ENCODE measurements around the gene OR8I2. TPM values are rescaled to one million over a fixed set of nuclear protein-coding genes. Genes with fewer than 3 reads are reported as not detected.
"Not testable (repeated sequence)": the region's sequence is repeated elsewhere in the genome, so short reads cannot be mapped to it uniquely, and the experiment has no call there.

OR8I2 gene
- not detected for total RNA-seq

DNA sequence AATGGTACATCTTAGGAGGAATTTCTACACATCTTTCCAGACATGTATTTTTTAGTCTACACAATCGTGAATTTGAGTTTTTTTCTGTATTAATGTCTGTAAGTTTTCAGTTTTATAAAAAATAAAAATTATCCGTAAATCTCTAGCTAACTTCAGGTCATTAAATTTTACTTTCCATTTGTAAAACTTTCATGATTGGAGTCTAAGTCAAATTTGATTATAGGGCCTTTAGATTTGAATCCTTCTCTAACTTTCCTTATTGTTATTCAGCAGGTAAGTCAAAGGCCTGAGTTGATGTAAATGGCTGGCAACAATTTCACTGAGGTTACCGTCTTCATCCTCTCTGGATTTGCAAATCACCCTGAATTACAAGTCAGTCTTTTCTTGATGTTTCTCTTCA is at the start of gene OR8I2:
OR8I2 (plus strand) TSS at position 301 of the 400 bp plus-strand sequence; CDS start at position 301, 0 bp downstream.
- DNase-seq (ENCODE audit: low spot score) (no peak), ATAC-seq (no peak)
- no peaks in the 10 kb centered on the region for H3K27me3 Mint-ChIP-seq

DNA sequence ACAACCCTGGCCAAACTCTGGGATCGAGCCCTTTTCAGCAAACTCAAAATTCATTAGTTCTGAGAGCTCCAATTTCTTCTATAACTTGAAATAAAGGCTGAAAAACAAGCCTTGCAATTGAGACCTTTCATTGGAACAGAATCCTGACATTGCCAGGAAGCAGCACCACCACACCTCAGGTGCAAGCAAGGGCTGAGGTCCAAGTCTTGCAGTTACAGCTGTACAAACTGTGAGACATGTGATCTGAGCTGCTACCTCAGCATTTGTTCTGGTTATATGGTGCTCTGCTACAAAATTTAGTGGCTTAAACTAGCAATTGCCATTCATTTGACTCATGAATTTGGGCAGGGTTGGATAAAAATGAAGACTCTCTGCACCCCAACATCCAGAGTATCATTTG is 47.6 kb upstream of the OR8I2 start:
- H3K4me1 Mint-ChIP-seq (ENCODE audit: low read depth in 2 of 2): no peaks in the 10 kb centered on the region
- no peak for ATAC-seq
- no peaks in the 10 kb centered on the region for H3K27me3 Mint-ChIP-seq
- H3K9me3 Mint-ChIP-seq: peaks cover 10% of the 10 kb centered on the region
- H3K36me3 Mint-ChIP-seq: no peaks in the 10 kb centered on the region
- no peak overlapping the region for H3K27ac Mint-ChIP-seq
- no peak for DNase-seq (ENCODE audit: low spot score)
- H3K4me3 Mint-ChIP-seq: no peak overlapping the region

More for the DNA sequence above, at the start of gene OR8I2:
- Mint-ChIP-seq H3K36me3 (no peaks in the 10 kb centered on the region), H3K9me3 (peaks cover 20% of the 10 kb centered on the region), H3K27ac (no peak within 1 kb of the TSS), H3K4me1 (ENCODE audit: low read depth in 2 of 2) (no peaks in the 10 kb centered on the region), H3K4me3 (no peak within 1 kb of the TSS)

DNA sequence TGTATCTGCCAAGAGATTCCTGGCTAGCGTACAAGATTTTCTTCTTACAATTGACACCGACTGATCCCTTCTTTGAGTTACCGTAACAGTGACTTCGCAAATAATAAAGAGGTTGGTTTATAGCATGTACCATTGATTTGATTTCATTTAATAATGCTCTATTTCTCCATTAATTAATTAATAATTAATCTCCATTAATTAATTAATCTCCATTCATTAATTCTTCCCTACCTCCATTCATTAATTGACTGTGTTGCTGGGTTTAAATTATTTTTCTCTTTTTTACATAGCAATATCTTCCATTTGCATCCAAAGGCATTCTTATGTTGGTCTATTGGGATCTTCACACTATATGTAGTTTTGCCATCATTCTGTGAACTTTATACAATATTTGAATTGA is 44.6 kb upstream of the OR8I2 start:
- no peak for ATAC-seq
- H3K36me3 Mint-ChIP-seq: no peaks in the 10 kb centered on the region
- no peak overlapping the region for H3K27ac Mint-ChIP-seq
- no peaks in the 10 kb centered on the region for H3K27me3 Mint-ChIP-seq
- no peak overlapping the region for H3K4me3 Mint-ChIP-seq
- H3K9me3 Mint-ChIP-seq: peaks cover 10% of the 10 kb centered on the region
- no peaks in the 10 kb centered on the region for H3K4me1 Mint-ChIP-seq (ENCODE audit: low read depth in 2 of 2)
- DNase-seq (ENCODE audit: low spot score): no peak

DNA sequence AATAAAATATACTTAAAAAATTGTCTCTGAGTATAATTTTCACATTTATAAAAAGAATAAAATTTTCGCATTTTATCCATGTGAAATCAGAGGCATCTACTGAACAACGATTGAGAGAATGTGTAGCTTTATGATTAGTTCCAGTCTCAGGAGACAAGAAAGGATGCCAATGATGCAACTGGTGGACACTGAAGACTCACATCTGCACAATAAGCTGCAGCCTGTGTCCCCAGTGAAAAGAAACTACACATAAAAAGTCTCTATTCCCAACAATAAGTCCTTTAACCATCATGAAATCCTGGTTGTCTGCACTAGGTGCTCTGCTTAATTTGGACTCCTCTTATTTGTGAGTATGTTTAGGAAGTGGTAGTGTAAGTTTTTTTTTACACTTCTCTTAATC is 43.6 kb upstream of the OR8I2 start:
- DNase-seq (ENCODE audit: low spot score) (no peak), ATAC-seq (no peak)
- Mint-ChIP-seq H3K36me3 (no peaks in the 10 kb centered on the region), H3K27ac (no peak overlapping the region), H3K4me3 (no peak overlapping the region), H3K9me3 (peaks cover 14% of the 10 kb centered on the region), H3K4me1 (ENCODE audit: low read depth in 2 of 2) (no peaks in the 10 kb centered on the region), H3K27me3 (no peaks in the 10 kb centered on the region)

DNA sequence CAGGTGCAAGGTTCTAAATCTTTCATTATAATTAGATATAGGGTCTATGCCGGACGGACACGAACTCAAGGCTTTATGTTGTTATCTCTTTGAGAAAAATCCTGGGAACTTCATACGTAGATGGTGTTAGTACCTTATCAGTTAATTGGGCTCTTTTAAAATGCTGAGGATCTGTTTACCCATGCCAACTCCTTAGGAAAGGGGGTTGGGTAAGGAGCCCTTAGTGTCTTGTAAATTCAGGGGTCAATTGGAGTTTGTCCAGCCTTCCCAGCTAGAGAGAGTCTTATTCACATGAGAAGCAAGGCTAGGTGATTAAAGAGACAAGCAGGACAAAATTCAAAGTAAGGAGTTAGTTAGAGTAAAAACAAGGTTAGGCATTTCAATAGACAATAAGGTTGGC is 36.7 kb upstream of the OR8I2 start:
- not testable (repeated sequence) for ATAC-seq

DNA sequence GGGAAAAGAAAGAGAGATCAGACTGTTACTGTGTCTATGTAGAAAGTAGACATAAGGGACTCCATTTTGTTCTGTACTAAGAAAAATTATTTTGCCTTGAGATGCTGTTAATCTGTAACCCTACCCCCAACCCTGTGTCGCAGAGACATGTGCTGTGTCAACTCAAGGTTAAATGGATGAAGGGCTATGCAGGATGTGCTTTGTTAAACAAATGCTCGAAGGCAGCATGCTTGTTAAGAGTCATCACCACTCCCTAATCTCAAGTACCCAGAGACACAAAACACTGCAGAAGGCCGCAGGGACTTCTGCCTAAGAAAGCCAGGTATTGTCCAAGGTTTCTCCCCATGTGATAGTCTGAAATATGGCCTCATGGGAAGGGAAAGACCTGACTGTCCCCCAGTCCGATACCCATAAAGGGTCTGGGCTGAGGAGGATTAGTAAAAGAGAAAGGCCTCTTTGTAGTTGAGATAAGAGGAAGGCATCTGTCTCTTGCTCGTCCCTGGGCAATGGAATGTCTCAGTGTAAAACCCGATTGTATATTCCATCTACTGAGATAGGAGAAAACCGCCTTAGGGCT is 35.4 kb upstream of the OR8I2 start:
- not testable (repeated sequence) for DNase-seq (ENCODE audit: low spot score); H3K27me3 Mint-ChIP-seq; H3K4me3 Mint-ChIP-seq; H3K27ac Mint-ChIP-seq; ATAC-seq; H3K4me1 Mint-ChIP-seq (ENCODE audit: low read depth in 2 of 2)
- H3K9me3 Mint-ChIP-seq: peaks cover 32% of the 10 kb centered on the region
- H3K36me3 Mint-ChIP-seq: peaks cover 15% of the 10 kb centered on the region

More for the DNA sequence above, 36.7 kb upstream of the OR8I2 start:
- Mint-ChIP-seq H3K36me3 (peaks cover 15% of the 10 kb centered on the region), H3K9me3 (peaks cover 37% of the 10 kb centered on the region)
- not testable (repeated sequence) for H3K27ac Mint-ChIP-seq; DNase-seq (ENCODE audit: low spot score); H3K4me3 Mint-ChIP-seq; H3K27me3 Mint-ChIP-seq; H3K4me1 Mint-ChIP-seq (ENCODE audit: low read depth in 2 of 2)

DNA sequence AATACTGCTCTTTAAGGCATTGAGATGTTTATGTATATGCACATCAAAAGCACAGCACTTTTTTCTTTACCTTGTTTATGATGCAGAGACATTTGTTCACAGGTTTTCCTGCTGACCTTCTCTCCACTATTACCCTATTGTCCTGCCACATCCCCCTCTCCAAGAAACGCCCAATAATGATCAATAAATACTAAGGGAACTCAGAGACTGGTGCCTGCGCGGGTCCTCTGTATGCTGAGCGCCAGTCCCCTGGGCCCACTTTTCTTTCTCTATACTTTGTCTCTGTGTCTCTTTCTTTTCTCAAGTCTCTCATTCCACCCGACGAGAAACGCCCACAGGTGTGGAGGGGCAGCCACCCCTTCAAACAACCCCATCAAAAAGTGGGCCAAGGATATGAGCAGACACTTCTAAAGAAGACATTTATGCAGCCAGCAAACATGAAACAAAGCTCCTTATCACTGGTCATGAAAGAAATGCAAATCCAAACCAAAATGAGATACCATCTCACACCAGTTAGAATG is 34.8 kb upstream of the OR8I2 start:
- Mint-ChIP-seq H3K36me3 (peaks cover 15% of the 10 kb centered on the region), H3K9me3 (peaks cover 32% of the 10 kb centered on the region)
- H3K4me3 Mint-ChIP-seq; H3K27me3 Mint-ChIP-seq; ATAC-seq; DNase-seq (ENCODE audit: low spot score); H3K4me1 Mint-ChIP-seq (ENCODE audit: low read depth in 2 of 2); H3K27ac Mint-ChIP-seq: not testable (repeated sequence)

DNA sequence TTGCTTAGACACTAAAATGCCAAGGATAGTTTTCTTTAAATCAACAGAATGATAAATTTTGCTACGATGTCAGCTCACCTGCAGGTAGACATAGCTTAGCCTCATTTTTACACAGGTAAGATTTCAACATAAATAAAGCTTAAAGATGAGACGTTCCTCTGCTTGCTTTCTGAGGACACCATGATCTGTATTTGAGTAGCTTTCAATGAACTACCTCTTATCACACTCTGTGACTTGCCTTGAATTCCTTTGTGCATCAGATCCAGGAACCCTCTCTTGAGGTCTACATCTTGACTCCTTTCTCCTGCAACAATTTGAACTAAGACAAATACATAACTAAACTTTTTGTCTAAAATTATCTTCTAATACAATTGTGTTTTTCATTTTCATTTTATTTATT is 26.1 kb upstream of the OR8I2 start:
- ATAC-seq (no peak), DNase-seq (ENCODE audit: low spot score) (no peak)
- H3K4me1 Mint-ChIP-seq (ENCODE audit: low read depth in 2 of 2): no peaks in the 10 kb centered on the region
- peaks cover 6% of the 10 kb centered on the region for H3K36me3 Mint-ChIP-seq
- no peaks in the 10 kb centered on the region for H3K27me3 Mint-ChIP-seq
- H3K9me3 Mint-ChIP-seq: peaks cover 17% of the 10 kb centered on the region
- H3K27ac Mint-ChIP-seq: no peak overlapping the region
- no peak overlapping the region for H3K4me3 Mint-ChIP-seq

DNA sequence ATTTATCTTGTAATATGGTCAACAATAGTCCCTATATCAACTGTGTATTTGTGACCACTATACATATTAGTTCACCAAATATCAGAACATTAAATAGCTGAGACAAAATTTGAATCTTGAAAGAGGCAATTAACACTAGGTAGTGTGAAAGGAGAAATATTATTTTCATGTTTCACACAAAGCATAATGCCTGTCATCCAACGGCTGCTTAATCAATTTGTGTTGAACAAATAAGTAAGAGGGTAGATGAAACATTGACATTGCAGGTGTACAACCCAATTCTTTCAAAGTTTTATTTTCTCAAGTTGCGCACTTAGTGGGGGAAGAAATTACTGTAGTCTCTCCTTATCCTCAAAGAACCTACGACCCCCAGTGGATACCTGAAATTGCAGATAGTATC is 3.4 kb upstream of the OR8I2 start:
- no peaks in the 10 kb centered on the region for H3K27me3 Mint-ChIP-seq
- DNase-seq (ENCODE audit: low spot score): no peak
- H3K27ac Mint-ChIP-seq: no peak overlapping the region
- no peak overlapping the region for H3K4me3 Mint-ChIP-seq
- H3K9me3 Mint-ChIP-seq: peaks cover 12% of the 10 kb centered on the region
- no peaks in the 10 kb centered on the region for H3K36me3 Mint-ChIP-seq
- no peaks in the 10 kb centered on the region for H3K4me1 Mint-ChIP-seq (ENCODE audit: low read depth in 2 of 2)
- ATAC-seq: no peak

DNA sequence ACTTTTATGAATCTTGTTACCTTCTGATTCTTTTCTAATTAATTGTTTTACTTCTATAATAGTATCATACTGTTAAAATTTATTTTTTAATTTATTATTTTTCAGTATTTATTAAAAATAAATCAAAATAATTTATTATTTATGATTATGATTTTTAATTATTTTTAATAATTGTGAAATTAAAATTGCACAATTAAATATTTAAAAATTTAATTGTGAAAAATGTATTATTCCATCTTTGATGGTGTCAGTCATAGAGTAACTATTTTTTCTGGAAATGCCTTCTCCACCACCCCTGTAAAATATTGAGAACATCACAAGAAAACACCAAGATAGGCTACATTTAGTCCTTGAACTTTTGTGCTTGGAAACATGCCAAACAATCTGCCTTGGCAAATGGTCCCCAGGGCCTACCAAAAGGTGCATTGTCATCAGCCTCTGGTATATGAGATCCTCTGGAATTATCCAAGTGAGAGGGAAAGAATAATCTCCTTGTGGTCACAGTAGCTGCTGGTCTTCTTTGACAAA is 10.2 kb downstream of the OR8I2 start, which contains the start of gene OR8H2:
OR8H2 (plus strand) TSS at position 478 of the 528 bp plus-strand sequence. CDS start 1,356 bp downstream, outside the sequence.
- H3K4me1 Mint-ChIP-seq (ENCODE audit: low read depth in 2 of 2): no peaks in the 10 kb centered on the region
- peaks cover 10% of the 10 kb centered on the region for H3K9me3 Mint-ChIP-seq
- H3K4me3 Mint-ChIP-seq: no peak within 1 kb of the TSS
- H3K27ac Mint-ChIP-seq: no peak within 1 kb of the TSS
- peaks cover 18% of the 10 kb centered on the region for H3K36me3 Mint-ChIP-seq
- H3K27me3 Mint-ChIP-seq: no peaks in the 10 kb centered on the region
- DNase-seq (ENCODE audit: low spot score) (no peak), ATAC-seq (no peak)

DNA sequence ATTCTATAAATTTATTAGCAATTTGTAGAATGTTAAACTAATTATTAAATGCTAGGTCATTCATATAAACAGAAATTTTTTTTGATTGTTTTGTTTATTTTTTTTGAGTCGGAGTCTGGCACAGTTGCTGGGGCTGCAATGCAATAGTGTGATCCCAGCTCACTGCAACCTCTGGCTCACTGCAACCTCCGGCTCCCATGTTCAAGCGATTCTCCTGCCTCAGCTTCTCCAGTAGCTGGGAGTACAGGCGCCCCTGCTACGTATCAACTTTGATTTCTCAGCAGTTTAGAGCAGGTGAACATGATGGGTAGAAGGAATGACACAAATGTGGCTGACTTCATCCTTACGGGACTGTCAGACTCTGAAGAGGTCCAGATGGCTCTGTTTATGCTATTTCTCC is 29.0 kb downstream of the OR8I2 start, which contains the start of gene OR8H3:
OR8H3 (plus strand) TSS at position 301 of the 400 bp plus-strand sequence; CDS start at position 301, 0 bp downstream.
- no peak for ATAC-seq
- no peak for DNase-seq (ENCODE audit: low spot score)
- peaks cover 8% of the 10 kb centered on the region for H3K36me3 Mint-ChIP-seq
- H3K27me3 Mint-ChIP-seq: no peaks in the 10 kb centered on the region
- no peaks in the 10 kb centered on the region for H3K4me1 Mint-ChIP-seq (ENCODE audit: low read depth in 2 of 2)
- H3K4me3 Mint-ChIP-seq: no peak within 1 kb of the TSS
- no peak within 1 kb of the TSS for H3K27ac Mint-ChIP-seq
- peaks cover 11% of the 10 kb centered on the region for H3K9me3 Mint-ChIP-seq

DNA sequence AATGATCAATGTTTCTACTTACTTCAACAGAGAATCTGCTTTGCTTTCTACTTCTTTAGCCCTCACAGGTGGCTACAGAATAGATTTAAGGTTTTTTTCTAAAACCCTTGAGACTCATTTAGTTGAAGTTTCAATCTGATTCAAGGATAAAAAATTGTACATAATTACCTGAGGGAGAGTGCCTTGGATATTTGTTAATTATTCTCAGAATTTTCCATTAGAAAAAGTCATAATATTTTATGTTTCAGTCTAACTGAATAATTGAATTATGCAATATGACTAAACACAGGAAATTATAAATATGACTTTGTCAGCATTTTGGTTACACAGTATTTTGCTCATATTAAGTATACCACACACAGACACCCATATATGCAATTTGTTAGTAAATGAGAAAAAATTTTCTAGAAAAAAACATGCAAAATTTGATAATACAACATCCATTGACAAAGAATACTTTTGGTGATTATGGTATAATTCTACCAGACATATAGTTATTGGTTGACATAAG is 47.1 kb downstream of the OR8I2 start, which contains the start of gene OR8J3:
OR8J3 (minus strand) TSS at position 51 of the 511 bp plus-strand sequence. CDS start 2,483 bp downstream, outside the sequence.
- no peak within 1 kb of the TSS for H3K27ac Mint-ChIP-seq
- no peaks in the 10 kb centered on the region for H3K4me1 Mint-ChIP-seq (ENCODE audit: low read depth in 2 of 2)
- H3K9me3 Mint-ChIP-seq: peaks cover 5% of the 10 kb centered on the region
- peaks cover 5% of the 10 kb centered on the region for H3K36me3 Mint-ChIP-seq
- H3K27me3 Mint-ChIP-seq: no peaks in the 10 kb centered on the region
- no peak within 1 kb of the TSS for H3K4me3 Mint-ChIP-seq
- no peak for ATAC-seq
- no peak for DNase-seq (ENCODE audit: low spot score)

DNA sequence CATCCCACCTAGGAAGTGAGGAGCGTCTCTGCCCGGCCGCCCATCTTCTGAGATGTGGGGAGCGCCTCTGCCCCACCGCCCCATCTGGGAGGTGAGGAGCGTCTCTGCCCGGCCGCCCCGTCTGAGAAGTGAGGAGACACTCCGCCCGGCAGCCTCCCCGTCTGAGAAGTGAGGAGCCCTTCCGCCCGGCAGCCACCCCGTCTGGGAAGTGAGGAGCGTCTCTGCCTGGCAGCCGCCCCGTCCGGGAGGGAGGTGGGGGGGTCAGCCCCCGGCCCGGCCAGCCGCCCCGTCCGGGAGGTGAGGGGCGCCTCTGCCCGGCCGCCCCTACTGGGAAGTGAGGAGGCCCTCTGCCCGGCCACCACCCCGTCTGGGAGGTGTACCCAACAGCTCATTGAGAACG is 50.6 kb downstream of the OR8I2 start:
- not testable (repeated sequence) for H3K4me1 Mint-ChIP-seq (ENCODE audit: low read depth in 2 of 2); DNase-seq (ENCODE audit: low spot score); H3K9me3 Mint-ChIP-seq; H3K36me3 Mint-ChIP-seq; H3K27me3 Mint-ChIP-seq; ATAC-seq; H3K4me3 Mint-ChIP-seq; H3K27ac Mint-ChIP-seq

All from natural killer cell treated with Interleukin-12 subunit alpha and Interleukin-12 subunit beta and Interleukin-15 and Interleukin-18, amount 100 ng/mL, for 72 hours (primary cell).